Mesodermal cell (in vitro differentiated cells): ENCODE data around the gene PRXL2C. TPM values are rescaled to one million over a fixed set of nuclear protein-coding genes. Genes with fewer than 3 reads are reported as not detected.
"Not testable (repeated sequence)": the region's sequence is repeated elsewhere in the genome, so short reads cannot be mapped to it uniquely, and the experiment has no call there.

ENCODE experiments used
- H3K27ac ChIP-seq: 2 replicates; pipeline ENCODE4 v1.7.0; 2013; ENCODE audit warnings: mild to moderate bottlenecking, low read depth, low read length, moderate library complexity; ENCODE audit not compliant: severe bottlenecking
- H3K36me3 ChIP-seq: 2 replicates; pipeline ENCODE4 v1.7.1; 2013; ENCODE audit warnings: mild to moderate bottlenecking, low read length, moderate library complexity; ENCODE audit not compliant: control insufficient read depth, insufficient read depth
- H3K4me1 ChIP-seq: one replicate; pipeline ENCODE4 v1.7.1; 2013; ENCODE audit warnings: mild to moderate bottlenecking, low read length; ENCODE audit not compliant: insufficient read depth, control insufficient read depth, poor library complexity, severe bottlenecking
- H3K4me3 ChIP-seq: 2 replicates; pipeline ENCODE4 v1.7.0; 2013; ENCODE audit warnings: low read length, control low read depth, mild to moderate bottlenecking; ENCODE audit not compliant: insufficient read depth, poor library complexity, severe bottlenecking; ENCODE audit errors: extremely low read depth
- H3K9me3 ChIP-seq: 2 replicates; pipeline ENCODE4 v1.7.1; 2013; ENCODE audit warnings: mild to moderate bottlenecking, low read length, moderate library complexity; ENCODE audit not compliant: control insufficient read depth
- WGBS, 2 experiments: methylation state at CpG; one replicate each; pipeline ENCODE4 v1.1.5; 2013; ENCODE audit warnings: missing lambda C conversion rate in 2 of 2; ENCODE audit not compliant: insufficient coverage in 2 of 2; 5-methylcytosine and 5-hydroxymethylcytosine counted together
- polyA plus RNA-seq, 2 experiments: library from polyadenylated mRNA; stranded (reverse); fragments of 50-300 nt; gene quantifications; one replicate each; pipeline ENCODE4 v1.2.3, GENCODE V29; 2013

The PRXL2C gene, protein sequence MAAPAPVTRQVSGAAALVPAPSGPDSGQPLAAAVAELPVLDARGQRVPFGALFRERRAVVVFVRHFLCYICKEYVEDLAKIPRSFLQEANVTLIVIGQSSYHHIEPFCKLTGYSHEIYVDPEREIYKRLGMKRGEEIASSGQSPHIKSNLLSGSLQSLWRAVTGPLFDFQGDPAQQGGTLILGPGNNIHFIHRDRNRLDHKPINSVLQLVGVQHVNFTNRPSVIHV
- polyA plus RNA-seq (2013, experiment 1 of 2): 9.6 TPM
- polyA plus RNA-seq (2013, experiment 2 of 2): 10.5 TPM

- Histone ChIP-seq H3K9me3 (no peaks in the 10 kb centered on the region), H3K27ac (peak within 1 kb of the TSS; percentile 95), H3K4me1 (no peaks in the 10 kb centered on the region), H3K36me3 (peaks cover 17% of the 10 kb centered on the region), H3K4me3 (peak within 1 kb of the TSS; percentile 54)
- 0 to 3% methylated on average over 30 to 41 of the region's 57 CpGs for WGBS, 2 experiments
These were observed at the start of gene PRXL2C for GRCh38 chr9:96655198-96655851. TSS of gene PRXL2C (minus strand) at chr9:96655317. CDS start at chr9:96655281, 36 bp downstream.

GRCh38 chr9:96700721-96701375 lies 45.7 kb upstream of the PRXL2C start:
- H3K4me3 ChIP-seq, H3K36me3 ChIP-seq, H3K4me1 ChIP-seq, H3K27ac ChIP-seq: not testable (repeated sequence)
- peaks cover 14% of the 10 kb centered on the region for H3K9me3 ChIP-seq
- WGBS, 2 experiments: 94 to 98% methylated on average over 12 to 19 of the region's 30 CpGs

GRCh38 chr9:96691326-96691725 lies 36.2 kb upstream of the PRXL2C start:
- Histone ChIP-seq H3K4me1 (no peaks in the 10 kb centered on the region), H3K9me3 (peaks cover 3% of the 10 kb centered on the region), H3K4me3 (no peak overlapping the region), H3K36me3 (no peaks in the 10 kb centered on the region), H3K27ac (no peak overlapping the region)
- 50 to 82% methylated on average over 1 of the region's 1 CpG for WGBS, 2 experiments

- peaks cover 3% of the 10 kb centered on the region for H3K9me3 ChIP-seq
- H3K27ac ChIP-seq: no peak overlapping the region
- H3K4me3 ChIP-seq: no peak overlapping the region
- 81 to 95% methylated on average over 5 to 7 of the region's 8 CpGs for WGBS, 2 experiments
- H3K4me1 ChIP-seq: no peaks in the 10 kb centered on the region
- H3K36me3 ChIP-seq: no peaks in the 10 kb centered on the region
These were observed 33.8 kb upstream of the PRXL2C start for GRCh38 chr9:96688745-96689464.

DNA sequence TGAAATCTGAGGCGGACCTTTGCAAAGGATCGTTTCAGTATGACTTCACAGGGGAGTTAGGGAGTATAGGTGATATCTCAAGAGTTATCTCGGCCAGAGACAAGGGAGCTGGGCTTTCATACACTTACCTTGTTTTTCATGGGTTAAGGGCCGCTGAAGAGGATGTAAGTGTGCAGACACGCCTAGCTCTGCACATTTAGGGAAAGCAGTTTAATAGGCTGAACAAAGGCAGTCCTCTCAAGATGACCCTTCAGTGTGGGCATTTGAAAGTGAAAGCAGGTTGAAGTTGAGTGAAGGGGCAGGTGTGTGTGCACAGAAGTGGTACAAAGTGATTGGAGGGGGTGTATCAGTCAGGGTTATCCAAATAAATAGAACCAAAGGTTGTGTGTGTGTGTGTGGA lies 33.1 kb upstream of the PRXL2C start:
- Histone ChIP-seq H3K4me1 (no peaks in the 10 kb centered on the region), H3K27ac (no peak overlapping the region), H3K36me3 (no peaks in the 10 kb centered on the region), H3K9me3 (peaks cover 3% of the 10 kb centered on the region), H3K4me3 (no peak overlapping the region)
- WGBS, 2 experiments: 92 to 96% methylated on average over 3 to 5 of the region's 5 CpGs

DNA sequence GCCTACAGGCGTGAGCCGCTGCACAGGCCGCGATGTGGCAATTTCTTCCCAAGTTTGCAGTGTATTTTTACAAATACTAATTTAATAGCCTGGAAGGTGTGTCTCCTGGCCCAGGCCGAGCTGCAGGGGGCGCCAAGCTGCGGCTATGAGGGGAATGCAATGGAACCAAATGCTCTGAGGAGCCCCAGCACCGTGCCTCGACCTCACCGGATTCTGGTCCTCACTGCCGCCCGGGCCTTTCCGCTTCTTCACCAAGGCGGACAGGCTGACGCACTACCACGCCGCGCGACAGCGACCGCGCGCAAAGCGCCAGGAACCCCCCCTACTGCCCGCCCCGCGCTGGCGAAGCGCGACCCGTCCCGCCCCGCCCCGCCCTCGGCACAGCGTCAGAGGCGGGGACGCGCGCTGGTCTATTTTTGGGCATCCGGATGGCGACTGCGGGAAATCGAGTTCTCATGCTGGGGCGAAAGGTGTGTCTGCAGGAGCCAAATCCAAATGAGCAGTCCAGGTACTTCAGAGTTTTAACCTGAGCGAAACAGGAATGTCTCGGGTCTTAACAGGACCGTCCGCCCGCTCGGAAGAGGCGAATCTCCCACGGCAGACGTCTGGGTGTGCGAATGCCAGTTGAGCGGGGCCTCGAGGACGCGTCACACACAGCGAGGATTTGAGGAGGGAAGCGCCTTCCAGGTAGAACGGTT lies 31.7 kb upstream of the PRXL2C start:
- Histone ChIP-seq H3K36me3 (no peaks in the 10 kb centered on the region), H3K4me3 (peak overlapping the region; percentile 32), H3K9me3 (no peaks in the 10 kb centered on the region), H3K4me1 (no peaks in the 10 kb centered on the region), H3K27ac (no peak overlapping the region)
- WGBS, 2 experiments: 28 to 49% methylated on average over 48 to 59 of the region's 62 CpGs

- whole genome bisulfite sequencing, 2 experiments: 100% methylated on average over 1 of the region's 4 CpGs
- H3K4me1 ChIP-seq: no peaks in the 10 kb centered on the region
These were observed 25.8 kb upstream of the PRXL2C start for GRCh38 chr9:96680812-96681499.

DNA sequence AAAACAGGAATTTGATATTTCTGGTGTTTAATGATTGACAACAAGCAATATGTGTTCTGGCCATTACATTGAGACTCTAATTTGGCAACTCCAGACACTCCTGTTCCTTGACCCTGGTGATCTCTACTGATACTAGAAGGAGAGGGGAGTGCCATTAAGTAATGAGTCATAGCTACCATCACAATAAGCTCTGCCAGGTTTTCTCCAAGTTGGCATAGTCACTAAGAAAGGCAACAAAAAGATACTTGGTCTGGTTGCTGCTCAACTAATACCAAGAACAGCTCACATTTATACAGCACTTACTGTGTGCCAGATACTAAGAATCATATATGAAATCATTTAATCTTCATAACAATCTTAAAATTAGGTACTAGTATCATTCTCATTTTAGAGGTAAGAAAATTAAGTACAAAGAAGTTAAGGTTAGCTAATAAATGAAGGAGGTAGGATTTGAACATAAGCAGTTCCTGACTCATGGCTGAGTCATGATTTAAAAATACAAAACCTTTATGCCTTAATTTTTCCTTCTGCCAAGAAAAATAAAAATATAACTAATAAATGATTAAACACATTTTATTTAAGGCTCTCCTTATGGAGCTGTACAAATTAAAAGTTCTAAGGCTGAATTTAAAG lies 19.9 kb upstream of the PRXL2C start:
- H3K4me3 ChIP-seq: no peak overlapping the region
- H3K27ac ChIP-seq: no peak overlapping the region
- H3K9me3 ChIP-seq: peaks cover 6% of the 10 kb centered on the region
- H3K36me3 ChIP-seq: no peaks in the 10 kb centered on the region
- no peaks in the 10 kb centered on the region for H3K4me1 ChIP-seq

More at GRCh38 chr9:96680812-96681499, 25.8 kb upstream of the PRXL2C start:
- no peaks in the 10 kb centered on the region for H3K36me3 ChIP-seq
- H3K27ac ChIP-seq: no peak overlapping the region
- H3K4me3 ChIP-seq: no peak overlapping the region
- H3K9me3 ChIP-seq: no peaks in the 10 kb centered on the region

- 94 to 100% methylated on average over 2 to 4 of the region's 4 CpGs for WGBS, 2 experiments
- not testable (repeated sequence) for H3K27ac ChIP-seq, H3K9me3 ChIP-seq, H3K36me3 ChIP-seq, H3K4me1 ChIP-seq, H3K4me3 ChIP-seq
These were observed 18.7 kb upstream of the PRXL2C start for GRCh38 chr9:96673786-96674185.
